HCT116 (cell line): ENCODE results near the gene PAGE5. TPM values are rescaled to one million over a fixed set of nuclear protein-coding genes. Genes with fewer than 3 reads are reported as not detected.

Experiments
- ATAC-seq: fragments of 200-7000 bp; cut with Tn5 transposase; 2 replicates; pipeline ENCODE4 v1.9.1; 2020; ENCODE audit warnings: mild to moderate bottlenecking, moderate library complexity
- BruUV-seq: library from RNA; stranded (reverse); fragments of 400-500 nt; replicated peaks from 2 replicates; lab custom pipeline; 2021; lab: Mats Ljungman, UMichigan
- CTCF ChIA-PET: fragments of 300-600 bp; sonication (Branson Sonifier 250); formaldehyde crosslinking; loops from one replicate; lab custom pipeline; 2021; ENCODE audit warnings: antibody characterized with exemption; lab: Charles Lee
- POLR2A ChIA-PET: fragments of 300-600, 350-600 bp; sonication (Branson Sonifier 250); formaldehyde crosslinking; loops from one replicate; lab custom pipeline; 2021; ENCODE audit warnings: antibody characterized with exemption; lab: Charles Lee
- RAD21 ChIA-PET, 2 experiments: fragments of 300-600 bp; sonication (Branson Sonifier 250); formaldehyde crosslinking; loops; one replicate each; lab custom pipeline; 2023; ENCODE audit warnings: low total read pairs in 2 of 2; ENCODE audit not compliant: uncharacterized antibody in 2 of 2, unreplicated experiment in 2 of 2, low non-redundant PET in 1 of 2; lab: Charles Lee
- DNase-seq: peaks from one replicate; pipeline ENCODE4 v3.0.0-alpha.2; 2010; ENCODE audit warnings: low read depth, low spot score
- H2AFZ ChIP-seq: fragments of 200-600 bp; shearing (Covaris generic), sonication (generic); 2 replicates; pipeline ENCODE4 v1.6.1; 2017; ENCODE audit warnings: low read depth, mixed run types, mixed read lengths, antibody characterized with exemption, low read length; ENCODE audit not compliant: poor library complexity, severe bottlenecking
- H3K27ac ChIP-seq: 2 replicates; pipeline ENCODE4 v1.5.1; 2012; ENCODE audit warnings: low read depth, low read length
- H3K27me3 ChIP-seq: fragments of 200-600 bp; sonication (generic); 2 replicates; pipeline ENCODE4 v1.6.1; 2016; ENCODE audit warnings: mixed run types, low read length, mixed read lengths; ENCODE audit not compliant: insufficient read depth
- H3K36me3 ChIP-seq, 2 experiments: fragments of 200-500 bp in 1 of 2; fragments of 200-600 bp in 1 of 2; sonication (Bioruptor generic) in 1 of 2; sonication (generic) in 1 of 2; 2 replicates each; pipeline versions ENCODE4 v1.5.1 to v1.6.1; 2014 to 2016; ENCODE audit warnings: low read length in 2 of 2, inconsistent platforms in 1 of 2, mixed read lengths in 1 of 2, mixed run types in 1 of 2; ENCODE audit not compliant: insufficient read depth in 2 of 2, control insufficient read depth in 1 of 2
- H3K4me1 ChIP-seq, 2 experiments: fragments of 200-600 bp in 1 of 2; sonication (generic) in 1 of 2; 2 replicates each; pipeline versions ENCODE4 v1.5.1 to v1.6.1; 2012 to 2017; ENCODE audit warnings: low read length in 2 of 2, inconsistent platforms in 1 of 2, mild to moderate bottlenecking in 1 of 2, mixed read lengths in 1 of 2, mixed run types in 1 of 2, moderate library complexity in 1 of 2; ENCODE audit not compliant: insufficient read depth in 2 of 2, control insufficient read depth in 1 of 2
- H3K4me2 ChIP-seq: fragments of 200-600 bp; sonication (generic); 2 replicates; pipeline ENCODE4 v1.6.1; 2017; ENCODE audit warnings: mixed run types, low read length, mixed read lengths
- H3K4me3 ChIP-seq, 2 experiments: fragments of 200-600 bp in 1 of 2; sonication (generic) in 1 of 2; replicated peaks in 1 of 2; 2 replicates each; pipeline ENCODE4 v1.5.1; 2011 to 2016; ENCODE audit warnings: low read length in 2 of 2, control low read depth in 1 of 2, low read depth in 1 of 2, mild to moderate bottlenecking in 1 of 2, mixed read lengths in 1 of 2, mixed run types in 1 of 2
- H3K79me2 ChIP-seq: fragments of 200-600 bp; sonication (generic); 2 replicates; pipeline ENCODE4 v1.6.1; 2017; ENCODE audit warnings: mild to moderate bottlenecking, mixed run types, low read length, moderate library complexity, mixed read lengths; ENCODE audit not compliant: insufficient read depth
- H3K9ac ChIP-seq: fragments of 200-600 bp; sonication (generic); 2 replicates; pipeline ENCODE4 v1.6.1; 2016; ENCODE audit warnings: low read length, mixed read lengths
- H3K9me2 ChIP-seq: fragments of 200-600 bp; sonication (generic), shearing (Covaris generic); 2 replicates; pipeline ENCODE4 v1.6.1; 2017; ENCODE audit warnings: mixed run types, mild to moderate bottlenecking, moderate library complexity; ENCODE audit not compliant: insufficient read depth
- H3K9me3 ChIP-seq, 2 experiments: fragments of 200-500 bp in 1 of 2; fragments of 200-600 bp in 1 of 2; sonication (Bioruptor generic) in 1 of 2; sonication (generic) in 1 of 2; 2 replicates each; pipeline ENCODE4 v1.6.1; 2014 to 2017; ENCODE audit warnings: low read length in 2 of 2, mixed read lengths in 2 of 2, inconsistent platforms in 1 of 2, low read depth in 1 of 2, mild to moderate bottlenecking in 1 of 2, mixed run types in 1 of 2, moderate library complexity in 1 of 2; ENCODE audit not compliant: control insufficient read depth in 1 of 2, insufficient read depth in 1 of 2
- H4K20me1 ChIP-seq: fragments of 200-600 bp; sonication (generic), shearing (Covaris generic); 2 replicates; pipeline ENCODE4 v1.6.1; 2017; ENCODE audit warnings: mixed run types, mild to moderate bottlenecking, moderate library complexity; ENCODE audit not compliant: insufficient read depth
- CBX3 ChIP-seq: IDR thresholded peaks from 2 replicates; pipeline ENCODE4 v1.6.1; 2012; ENCODE audit warnings: low read depth
- CEBPB ChIP-seq: IDR thresholded peaks from 2 replicates; pipeline ENCODE4 v1.6.1; 2012; ENCODE audit warnings: low read depth
- EZH2phosphoT487 ChIP-seq: fragments of 200-600 bp; IDR thresholded peaks from 2 replicates; pipeline ENCODE4 v1.6.1; 2018; ENCODE audit warnings: antibody characterized with exemption, borderline replicate concordance
- JUND ChIP-seq: IDR thresholded peaks from 2 replicates; pipeline ENCODE4 v1.6.1; 2012
- POLR2AphosphoS5 ChIP-seq: IDR thresholded peaks from 2 replicates; pipeline ENCODE4 v1.6.1; 2011; ENCODE audit warnings: mild to moderate bottlenecking, low read depth, low read length, moderate library complexity
- SIN3A ChIP-seq: IDR thresholded peaks from 2 replicates; pipeline ENCODE4 v1.6.1; 2012; ENCODE audit warnings: low read depth
- YY1 ChIP-seq: IDR thresholded peaks from 2 replicates; pipeline ENCODE4 v1.6.1; 2011; ENCODE audit warnings: low read length, low read depth, moderate library complexity, mild to moderate bottlenecking; ENCODE audit not compliant: insufficient replicate concordance; ENCODE audit errors: extremely low read depth
- ZFX ChIP-seq: fragments of 450-650 bp; IDR thresholded peaks from 2 replicates; pipeline ENCODE4 v1.6.1; 2017
- intact Hi-C: fragments of 100-400 bp; cut with micrococcal nuclease; formaldehyde crosslinking; loops from 2 replicates; pipeline ENCODE4 v1.10.0; 2022
- total RNA-seq: library from RNA; stranded (reverse); gene quantifications from one replicate; pipeline ENCODE4 v1.2.1, GENCODE V29; 2021; ENCODE audit not compliant: unreplicated experiment

PAGE5 gene
- total RNA-seq, 1 experiment from 2014 or later, result not detected

DNA sequence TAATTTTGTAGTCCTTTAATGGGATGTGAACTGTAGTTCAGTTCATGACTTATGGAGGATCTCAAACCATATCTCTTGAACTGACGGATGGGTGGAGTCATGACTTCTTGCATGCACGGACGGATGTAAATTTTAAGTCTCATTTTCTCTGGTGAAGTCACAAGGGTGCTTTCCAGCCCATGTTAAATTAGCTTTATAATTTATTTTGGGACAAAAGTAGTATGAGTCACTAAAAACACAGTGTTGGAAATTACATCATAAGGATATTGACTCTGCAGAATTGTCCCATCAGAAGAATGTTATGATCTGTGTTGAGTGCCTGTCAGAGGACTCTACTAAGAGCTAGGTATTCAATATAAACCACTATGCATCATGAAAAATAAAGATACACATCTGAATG is 6.8 kb upstream of the PAGE5 start:
- H4K20me1 ChIP-seq, result no peaks in the 10 kb centered on the region
- no peaks in the 10 kb centered on the region for H3K79me2 ChIP-seq
- BruUV-seq, result no TSS peak
- no peak overlapping the region for H3K4me3 ChIP-seq
- ChIA-PET RAD21 (no interaction called here), POLR2A (no interaction called here), CTCF (no interaction called here)
- H3K27me3 ChIP-seq, result no peaks in the 10 kb centered on the region
- H3K9me3 ChIP-seq, result no peaks in the 10 kb centered on the region
- H3K27ac ChIP-seq, result no peak overlapping the region
- H3K9ac ChIP-seq, result no peak overlapping the region
- H3K4me1 ChIP-seq, result no peaks in the 10 kb centered on the region
- intact Hi-C loops, result no loop called here
- no peaks in the 10 kb centered on the region for H3K36me3 ChIP-seq
- no peak for TF ChIP-seq CEBPB
- no peak for TF ChIP-seq ZFX
- no peak for TF ChIP-seq EZH2phosphoT487
- TF ChIP-seq JUND, result no peak
- no peak for TF ChIP-seq POLR2AphosphoS5
- no peak overlapping the region for H2AFZ ChIP-seq
- DNase-seq (no peak), ATAC-seq (no peak)
- no peaks in the 10 kb centered on the region for H3K9me2 ChIP-seq
- H3K4me2 ChIP-seq, result no peak overlapping the region

DNA sequence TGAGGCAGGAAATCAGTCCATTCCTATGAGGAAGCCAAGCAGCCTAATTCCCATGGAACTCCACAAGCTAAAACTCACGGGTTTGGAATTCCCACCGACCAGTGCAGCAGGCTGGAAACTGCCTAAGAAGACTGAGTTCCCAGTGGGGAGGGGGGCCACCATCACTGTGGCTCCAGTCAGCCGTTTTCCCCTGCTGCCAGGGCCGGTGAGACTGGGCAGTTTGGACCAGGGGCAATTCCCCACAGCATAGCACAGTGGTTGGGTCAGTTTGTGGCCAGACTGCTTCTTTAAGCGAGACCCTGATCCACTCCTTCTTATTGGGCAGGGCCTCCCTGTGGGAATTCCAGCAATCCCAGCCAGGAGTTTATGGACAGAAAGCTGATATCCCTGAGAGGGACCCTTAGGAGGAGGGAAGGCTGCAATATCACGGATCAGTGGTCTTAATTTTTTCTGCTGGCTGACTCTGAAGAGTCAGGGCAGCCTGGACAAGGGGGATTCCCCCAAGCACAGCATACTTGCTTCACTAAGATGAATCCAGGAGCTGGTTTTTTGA is 20.7 kb downstream of the PAGE5 start:
- Histone ChIP-seq H3K4me2 (no peak overlapping the region), H3K9ac (no peak overlapping the region)
- no peak for DNase-seq
- TF ChIP-seq SIN3A (no peak), CEBPB (no peak), YY1 (no peak), CBX3 (no peak)
- TF ChIP-seq, all 23 proteins: peak for 0
- ChIA-PET POLR2A (no interaction called here), CTCF (no interaction called here), RAD21 (no interaction called here)
- Histone ChIP-seq H3K27ac (no peak overlapping the region), H3K9me3 (no peaks in the 10 kb centered on the region), H3K27me3 (no peaks in the 10 kb centered on the region), H3K9me2 (no peaks in the 10 kb centered on the region), H3K4me1 (no peaks in the 10 kb centered on the region), H3K79me2 (no peaks in the 10 kb centered on the region), H4K20me1 (no peaks in the 10 kb centered on the region), H3K36me3 (no peaks in the 10 kb centered on the region), H2AFZ (no peak overlapping the region), H3K4me3 (no peak overlapping the region)
- no peak for ATAC-seq
- intact Hi-C loops, result no loop called here
- BruUV-seq, result no TSS peak
